SU-DHL-6 (cell line): ENCODE results near the gene MNX1.

Experiments
- H2AFZ ChIP-seq: fragments of 200-600 bp; sonication (generic); 2 replicates; pipeline ENCODE4 v1.6.1; 2014; ENCODE audit warnings: low read depth, mild to moderate bottlenecking, moderate library complexity, mixed read lengths, antibody characterized with exemption, low read length; ENCODE audit not compliant: severe bottlenecking
- H3F3A ChIP-seq: fragments of 200-600 bp; shearing (Covaris generic); 2 replicates; pipeline ENCODE4 v1.6.0; 2016; ENCODE audit warnings: antibody characterized with exemption, mild to moderate bottlenecking; ENCODE audit not compliant: insufficient read depth
- H3K27ac ChIP-seq: fragments of 200-600 bp; sonication (generic); 2 replicates; pipeline ENCODE4 v1.5.1; 2016; ENCODE audit warnings: low read depth, mild to moderate bottlenecking, low read length, moderate library complexity, mixed read lengths
- H3K27me3 ChIP-seq: fragments of 200-600 bp; sonication (generic), shearing (Covaris generic); 2 replicates; pipeline ENCODE4 v1.6.0; 2014; ENCODE audit warnings: mild to moderate bottlenecking, low read length
- H3K36me3 ChIP-seq: fragments of 200-600 bp; sonication (generic); 2 replicates; pipeline ENCODE4 v1.6.1; 2014; ENCODE audit warnings: mild to moderate bottlenecking, low read length, mixed read lengths
- H3K4me2 ChIP-seq: fragments of 300-600, 200-600 bp; shearing (Covaris generic), sonication (generic); 2 replicates; pipeline ENCODE4 v1.6.0; 2014; ENCODE audit warnings: low read length, low read depth, mild to moderate bottlenecking; ENCODE audit not compliant: poor library complexity, severe bottlenecking
- H3K4me3 ChIP-seq: fragments of 200-600 bp; sonication (generic); 2 replicates; pipeline ENCODE4 v1.5.1; 2014; ENCODE audit warnings: antibody characterized with exemption, low read length, mild to moderate bottlenecking, mixed read lengths; ENCODE audit not compliant: insufficient read depth, poor library complexity, severe bottlenecking
- H3K79me2 ChIP-seq: fragments of 200-600 bp; sonication (generic); 2 replicates; pipeline ENCODE4 v1.6.1; 2014; ENCODE audit warnings: mild to moderate bottlenecking, low read length, moderate library complexity; ENCODE audit not compliant: insufficient read depth
- H3K9ac ChIP-seq: fragments of 200-600 bp; sonication (generic); 2 replicates; pipeline ENCODE4 v1.7.0; 2014; ENCODE audit warnings: mild to moderate bottlenecking, low read length
- H3K9me2 ChIP-seq: fragments of 200-600 bp; sonication (generic); replicated peaks from 2 replicates; pipeline ENCODE4 v1.6.1; 2014; ENCODE audit warnings: low read length; ENCODE audit not compliant: insufficient read depth
- H3K9me3 ChIP-seq: fragments of 200-600 bp; sonication (generic); 2 replicates; pipeline ENCODE4 v1.6.1; 2014; ENCODE audit warnings: low read length, mixed read lengths; ENCODE audit not compliant: insufficient read depth
- H4K20me1 ChIP-seq: fragments of 200-600 bp; sonication (generic); 2 replicates; pipeline ENCODE4 v1.6.1; 2014; ENCODE audit warnings: low read depth, mild to moderate bottlenecking, antibody characterized with exemption, low read length, moderate library complexity, mixed read lengths
- CTCF ChIP-seq: fragments of 200-600 bp; sonication (generic); IDR thresholded peaks from one replicate; pipeline ENCODE4 v1.5.1; 2017; ENCODE audit warnings: antibody characterized with exemption, mild to moderate bottlenecking, low read length, moderate library complexity; ENCODE audit not compliant: insufficient read depth, poor library complexity, severe bottlenecking
- EZH2phosphoT487 ChIP-seq: fragments of 200-600 bp; sonication (generic), shearing (Covaris generic); conservative IDR thresholded peaks from 2 replicates; pipeline ENCODE4 v1.6.1; 2018; ENCODE audit warnings: mild to moderate bottlenecking, antibody characterized with exemption, low read length, moderate library complexity, mixed read lengths

Gene MNX1

GRCh38 chr7:156993021-156993924 is 17.2 kb downstream of the MNX1 start:
- Histone ChIP-seq H3K27ac (no peak overlapping the region), H3K9ac (no peak overlapping the region), H3K4me3 (no peak overlapping the region), H3K79me2 (no peaks in the 10 kb centered on the region), H3K36me3 (no peaks in the 10 kb centered on the region), H3K9me3 (no peaks in the 10 kb centered on the region), H3K9me2 (no peaks in the 10 kb centered on the region), H3F3A (no peaks in the 10 kb centered on the region), H3K4me2 (no peak overlapping the region), H4K20me1 (no peaks in the 10 kb centered on the region), H2AFZ (no peak overlapping the region), H3K27me3 (no peaks in the 10 kb centered on the region)
- TF ChIP-seq CTCF (no peak), EZH2phosphoT487 (no peak)

GRCh38 chr7:156989766-156990535 is 20.5 kb downstream of the MNX1 start:
- Histone ChIP-seq H3K27ac (no peak overlapping the region), H3K4me2 (no peak overlapping the region), H3K9ac (no peak overlapping the region), H3F3A (no peaks in the 10 kb centered on the region), H3K36me3 (no peaks in the 10 kb centered on the region), H3K9me2 (no peaks in the 10 kb centered on the region), H3K27me3 (no peaks in the 10 kb centered on the region), H3K4me3 (no peak overlapping the region), H2AFZ (no peak overlapping the region), H4K20me1 (no peaks in the 10 kb centered on the region), H3K9me3 (no peaks in the 10 kb centered on the region), H3K79me2 (no peaks in the 10 kb centered on the region)
- no peak for TF ChIP-seq CTCF
- no peak for TF ChIP-seq EZH2phosphoT487

GRCh38 chr7:156988343-156989185 is 21.9 kb downstream of the MNX1 start:
- no peak overlapping the region for H3K4me3 ChIP-seq
- H3K27ac ChIP-seq: no peak overlapping the region
- no peak overlapping the region for H3K9ac ChIP-seq
- no peaks in the 10 kb centered on the region for H3K9me2 ChIP-seq
- H3K9me3 ChIP-seq: no peaks in the 10 kb centered on the region
- H3K79me2 ChIP-seq: no peaks in the 10 kb centered on the region
- no peaks in the 10 kb centered on the region for H3K36me3 ChIP-seq
- no peak overlapping the region for H2AFZ ChIP-seq
- no peak overlapping the region for H3K4me2 ChIP-seq
- TF ChIP-seq EZH2phosphoT487 (no peak), CTCF (no peak)
- H4K20me1 ChIP-seq: no peaks in the 10 kb centered on the region
- H3K27me3 ChIP-seq: no peaks in the 10 kb centered on the region
- H3F3A ChIP-seq: no peaks in the 10 kb centered on the region
